ENCODE results near the gene FHIT. TPM values are rescaled to one million over a fixed set of nuclear protein-coding genes. Genes with fewer than 3 reads are reported as not detected.

FHIT gene
- total RNA-seq, 1 donor, result 16.9 TPM

- no peaks in the 10 kb centered on the region for H3K27me3 ChIP-seq (ENCODE audit: insufficient read depth, low read length)
- no peaks in the 10 kb centered on the region for H3K9me3 ChIP-seq (ENCODE audit: low read depth, low read length)
- H3K4me1 ChIP-seq (ENCODE audit: insufficient read depth, low read length), result peaks cover 28% of the 10 kb centered on the region
These were observed 1240.0 kb downstream of the FHIT start for GRCh38 chr3:60011218-60011617.

GRCh38 chr3:60010781-60011180 lies 1240.5 kb downstream of the FHIT start:
- no peaks in the 10 kb centered on the region for H3K9me3 ChIP-seq (ENCODE audit: low read depth, low read length)
- peaks cover 28% of the 10 kb centered on the region for H3K4me1 ChIP-seq (ENCODE audit: insufficient read depth, low read length)
- no peaks in the 10 kb centered on the region for H3K27me3 ChIP-seq (ENCODE audit: insufficient read depth, low read length)

More at GRCh38 chr3:60011218-60011617, 1240.0 kb downstream of the FHIT start:
- H3K4me3 ChIP-seq (ENCODE audit: low read length), result no peak overlapping the region

DNA sequence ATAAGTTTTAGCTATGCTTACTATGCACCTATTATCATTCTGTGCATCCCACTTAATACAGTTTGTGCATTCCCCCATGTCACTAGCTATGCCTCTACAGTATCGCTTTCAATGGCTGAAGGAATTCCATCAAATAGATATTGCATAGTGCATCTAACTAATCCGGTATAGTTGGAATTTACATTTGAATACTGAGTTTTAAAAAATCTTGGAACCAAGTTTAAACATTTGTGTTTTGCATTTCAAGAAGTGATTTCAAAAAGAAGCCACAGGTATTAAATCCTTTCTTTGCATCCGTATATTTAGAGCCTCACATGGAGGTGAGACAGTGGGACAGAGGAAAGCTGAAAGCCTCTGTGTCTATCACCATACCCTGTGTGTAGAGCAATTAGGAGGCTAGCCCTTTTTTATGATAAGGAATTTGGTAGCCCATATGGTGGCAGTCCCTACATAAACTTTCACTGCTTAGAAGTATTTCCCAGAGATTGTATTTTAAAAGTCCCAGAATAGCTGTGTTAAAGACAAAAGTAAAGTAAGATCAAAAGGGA lies 1241.2 kb downstream of the FHIT start:
- H3K4me1 ChIP-seq (ENCODE audit: insufficient read depth, low read length), result peaks cover 28% of the 10 kb centered on the region
- H3K27me3 ChIP-seq (ENCODE audit: insufficient read depth, low read length), result no peaks in the 10 kb centered on the region
- no peaks in the 10 kb centered on the region for H3K9me3 ChIP-seq (ENCODE audit: low read depth, low read length)
- H3K4me3 ChIP-seq (ENCODE audit: low read length), result no peak overlapping the region

More at GRCh38 chr3:60010781-60011180, 1240.5 kb downstream of the FHIT start:
- no peak overlapping the region for H3K4me3 ChIP-seq (ENCODE audit: low read length)

DNA sequence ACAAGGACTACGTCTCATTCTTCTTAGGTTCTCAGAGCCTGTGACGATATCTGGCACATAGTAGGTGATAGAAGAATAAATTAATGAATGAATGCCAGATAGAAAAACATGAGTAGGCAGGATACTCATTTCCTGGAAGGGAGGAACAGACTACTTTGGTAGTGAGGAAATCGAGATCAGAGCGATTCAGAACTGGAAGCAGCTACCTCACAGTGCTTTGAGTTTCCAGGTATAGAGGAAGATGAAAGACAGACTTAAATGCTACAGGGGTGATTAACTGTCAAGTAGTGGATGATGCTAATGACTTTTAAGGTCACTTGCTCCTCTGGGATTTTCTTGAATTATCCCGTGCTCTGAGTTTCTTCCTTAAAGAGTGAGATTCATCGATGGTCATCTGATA lies 1249.9 kb downstream of the FHIT start:
- Histone ChIP-seq H3K27me3 (ENCODE audit: insufficient read depth, low read length) (no peaks in the 10 kb centered on the region), H3K4me3 (ENCODE audit: low read length) (no peak overlapping the region), H3K4me1 (ENCODE audit: insufficient read depth, low read length) (no peaks in the 10 kb centered on the region), H3K9me3 (ENCODE audit: low read depth, low read length) (no peaks in the 10 kb centered on the region)

DNA sequence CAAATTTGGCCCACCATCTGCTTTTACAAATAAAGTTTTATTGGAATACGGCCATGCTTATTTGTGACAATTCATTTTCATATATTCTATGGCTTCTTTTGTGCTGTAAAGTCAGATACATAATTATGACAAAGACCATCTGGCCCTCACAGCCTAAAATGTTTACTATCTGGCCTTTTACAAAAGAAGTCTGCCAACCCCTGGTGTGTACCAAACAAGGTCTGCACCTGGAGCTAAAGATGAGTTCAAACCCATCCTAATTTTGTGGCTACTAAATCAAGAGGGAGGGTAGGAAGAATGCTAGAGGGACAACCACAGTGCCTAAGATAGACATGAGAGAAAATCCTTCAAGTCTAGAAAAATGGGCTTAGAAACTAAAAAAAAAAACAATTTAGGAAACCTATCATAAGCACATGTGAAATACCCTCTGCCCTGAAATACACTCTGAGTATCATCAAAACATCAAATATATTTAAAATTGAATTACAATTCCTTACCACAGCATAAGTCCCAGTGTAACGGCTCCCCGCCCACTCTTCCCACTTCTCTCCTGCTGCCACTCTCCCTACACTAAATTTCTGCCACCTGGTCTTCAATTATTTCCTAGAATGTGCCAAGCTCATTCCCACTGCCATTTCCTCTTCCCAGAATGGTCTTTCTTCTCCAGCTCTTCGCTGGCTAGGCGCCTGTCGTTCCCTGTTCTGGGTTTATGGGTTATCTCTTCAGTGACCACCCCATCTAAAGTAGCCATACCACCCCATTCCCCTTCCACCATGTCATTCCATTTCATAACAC lies 1250.7 kb downstream of the FHIT start:
- Histone ChIP-seq H3K9me3 (ENCODE audit: low read depth, low read length) (no peaks in the 10 kb centered on the region), H3K4me1 (ENCODE audit: insufficient read depth, low read length) (no peaks in the 10 kb centered on the region), H3K27me3 (ENCODE audit: insufficient read depth, low read length) (no peaks in the 10 kb centered on the region), H3K4me3 (ENCODE audit: low read length) (no peak overlapping the region)

DNA sequence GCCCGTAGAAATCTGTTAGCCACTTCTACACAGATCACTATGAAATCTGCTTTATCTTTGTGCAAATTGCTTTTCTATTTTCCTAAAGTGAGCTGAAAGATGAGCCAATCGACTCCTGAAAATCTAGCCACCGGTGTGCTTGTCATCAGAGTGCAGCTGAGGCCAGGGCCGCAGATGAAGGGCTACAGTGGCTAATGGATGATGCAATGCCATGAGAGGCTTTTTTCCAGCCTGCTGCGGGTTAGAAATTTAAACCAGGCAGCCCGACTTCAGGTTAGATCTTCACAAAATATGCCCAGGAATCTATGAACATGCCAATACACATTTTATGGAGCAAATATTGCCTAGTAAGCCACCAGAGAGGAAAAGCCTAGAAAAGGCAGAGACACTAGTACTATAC lies 1253.2 kb downstream of the FHIT start:
- Histone ChIP-seq H3K9me3 (ENCODE audit: low read depth, low read length) (no peaks in the 10 kb centered on the region), H3K4me1 (ENCODE audit: insufficient read depth, low read length) (no peaks in the 10 kb centered on the region), H3K27me3 (ENCODE audit: insufficient read depth, low read length) (no peaks in the 10 kb centered on the region), H3K4me3 (ENCODE audit: low read length) (no peak overlapping the region)

- Histone ChIP-seq H3K27me3 (ENCODE audit: insufficient read depth, low read length) (no peaks in the 10 kb centered on the region), H3K9me3 (ENCODE audit: low read depth, low read length) (no peaks in the 10 kb centered on the region), H3K4me1 (ENCODE audit: insufficient read depth, low read length) (no peaks in the 10 kb centered on the region), H3K4me3 (ENCODE audit: low read length) (no peak overlapping the region)
These were observed 1253.7 kb downstream of the FHIT start for GRCh38 chr3:59997583-59997982.

GRCh38 chr3:59996056-59996455 lies 1255.2 kb downstream of the FHIT start:
- H3K9me3 ChIP-seq (ENCODE audit: low read depth, low read length), result no peaks in the 10 kb centered on the region
- no peaks in the 10 kb centered on the region for H3K4me1 ChIP-seq (ENCODE audit: insufficient read depth, low read length)
- no peaks in the 10 kb centered on the region for H3K27me3 ChIP-seq (ENCODE audit: insufficient read depth, low read length)
- no peak overlapping the region for H3K4me3 ChIP-seq (ENCODE audit: low read length)

DNA sequence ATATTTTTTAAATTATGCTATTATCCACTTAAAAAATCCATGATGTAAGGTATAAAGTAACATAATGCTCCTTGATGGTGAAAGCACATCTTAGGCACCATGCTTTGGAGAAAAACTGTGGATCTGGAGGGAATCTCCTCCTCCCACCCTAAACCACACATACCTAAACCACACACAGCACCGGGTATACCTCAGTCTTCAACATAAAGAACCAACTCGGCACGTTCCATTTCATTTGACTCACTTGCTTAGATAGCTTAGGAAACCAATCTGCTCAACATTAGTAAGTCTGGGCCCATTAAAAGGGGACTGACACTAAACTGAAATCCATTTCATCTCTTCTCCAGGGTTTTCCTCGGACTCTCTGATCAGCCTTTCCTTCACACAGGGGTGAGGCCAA lies 1255.7 kb downstream of the FHIT start:
- Histone ChIP-seq H3K4me1 (ENCODE audit: insufficient read depth, low read length) (no peaks in the 10 kb centered on the region), H3K9me3 (ENCODE audit: low read depth, low read length) (no peaks in the 10 kb centered on the region), H3K4me3 (ENCODE audit: low read length) (no peak overlapping the region), H3K27me3 (ENCODE audit: insufficient read depth, low read length) (no peaks in the 10 kb centered on the region)

DNA sequence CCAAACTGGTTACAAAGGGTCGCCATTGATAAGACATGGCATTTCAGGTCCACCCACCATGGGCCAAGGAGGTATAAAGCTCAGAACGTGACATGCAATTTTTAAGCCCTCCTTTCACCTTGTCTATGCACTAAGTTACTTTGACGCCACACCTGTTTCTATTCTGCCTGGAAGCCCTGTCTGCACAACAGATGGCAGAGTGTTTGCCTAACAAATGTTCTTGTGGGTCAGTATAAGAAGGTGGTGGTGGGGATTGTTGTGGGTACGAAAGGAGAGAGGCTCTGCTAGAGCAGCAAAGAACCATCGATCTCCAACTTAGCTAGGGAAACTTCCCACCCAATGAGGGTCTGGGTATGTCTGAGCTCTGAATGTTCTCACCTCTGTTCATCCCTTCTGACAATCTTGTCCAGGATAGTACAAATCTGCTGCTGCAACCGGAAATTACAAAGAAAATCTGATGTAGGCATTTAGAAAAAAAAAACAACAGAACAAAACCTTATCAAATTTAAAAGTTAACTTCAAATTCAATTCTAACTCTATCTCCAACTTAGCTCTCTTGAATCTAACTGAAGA lies 1256.4 kb downstream of the FHIT start:
- Histone ChIP-seq H3K27me3 (ENCODE audit: insufficient read depth, low read length) (no peaks in the 10 kb centered on the region), H3K9me3 (ENCODE audit: low read depth, low read length) (no peaks in the 10 kb centered on the region), H3K4me1 (ENCODE audit: insufficient read depth, low read length) (no peaks in the 10 kb centered on the region), H3K4me3 (ENCODE audit: low read length) (no peak overlapping the region)

DNA sequence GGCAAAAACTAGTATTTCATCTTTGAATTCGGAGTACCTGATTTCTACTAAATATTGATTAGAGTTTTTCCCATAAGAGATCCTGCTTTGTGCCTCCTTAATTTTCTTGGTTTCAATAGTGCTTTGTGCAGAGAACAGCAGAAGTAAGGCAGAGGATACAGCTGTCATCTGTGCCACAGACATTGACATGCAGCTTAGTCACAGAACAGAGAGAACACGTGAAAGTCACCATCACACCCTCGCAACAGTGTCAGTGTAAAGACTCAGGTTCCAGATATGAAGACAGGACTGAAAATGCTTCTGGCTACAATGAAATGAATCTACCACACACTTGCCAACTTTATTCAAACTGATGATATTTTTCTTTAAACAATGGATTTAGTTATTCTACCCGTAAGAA lies 1258.7 kb downstream of the FHIT start:
- no peaks in the 10 kb centered on the region for H3K27me3 ChIP-seq (ENCODE audit: insufficient read depth, low read length)
- H3K4me3 ChIP-seq (ENCODE audit: low read length), result no peak overlapping the region
- no peaks in the 10 kb centered on the region for H3K9me3 ChIP-seq (ENCODE audit: low read depth, low read length)
- H3K4me1 ChIP-seq (ENCODE audit: insufficient read depth, low read length), result no peaks in the 10 kb centered on the region

DNA sequence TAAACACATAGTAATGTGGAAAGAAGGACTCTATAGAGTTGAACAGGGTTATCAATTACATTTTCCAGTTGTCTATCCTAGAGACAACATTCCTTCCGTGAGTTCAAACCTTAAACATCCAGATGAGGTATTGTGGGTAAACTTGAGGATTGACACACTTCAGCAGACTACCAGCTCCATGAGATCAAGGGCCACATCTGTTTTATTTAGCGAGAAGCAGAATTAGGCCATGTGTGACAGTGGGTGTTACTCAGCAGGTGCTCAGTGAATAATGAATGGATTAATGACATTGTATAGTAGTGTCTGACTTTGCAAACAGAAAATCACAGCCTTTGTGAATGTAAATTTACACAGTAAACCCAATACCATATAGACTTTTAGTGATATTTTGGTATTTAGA lies 1260.3 kb downstream of the FHIT start:
- H3K9me3 ChIP-seq (ENCODE audit: low read depth, low read length), result no peaks in the 10 kb centered on the region
- peaks cover 4% of the 10 kb centered on the region for H3K4me1 ChIP-seq (ENCODE audit: insufficient read depth, low read length)
- H3K4me3 ChIP-seq (ENCODE audit: low read length), result no peak overlapping the region
- no peaks in the 10 kb centered on the region for H3K27me3 ChIP-seq (ENCODE audit: insufficient read depth, low read length)

DNA sequence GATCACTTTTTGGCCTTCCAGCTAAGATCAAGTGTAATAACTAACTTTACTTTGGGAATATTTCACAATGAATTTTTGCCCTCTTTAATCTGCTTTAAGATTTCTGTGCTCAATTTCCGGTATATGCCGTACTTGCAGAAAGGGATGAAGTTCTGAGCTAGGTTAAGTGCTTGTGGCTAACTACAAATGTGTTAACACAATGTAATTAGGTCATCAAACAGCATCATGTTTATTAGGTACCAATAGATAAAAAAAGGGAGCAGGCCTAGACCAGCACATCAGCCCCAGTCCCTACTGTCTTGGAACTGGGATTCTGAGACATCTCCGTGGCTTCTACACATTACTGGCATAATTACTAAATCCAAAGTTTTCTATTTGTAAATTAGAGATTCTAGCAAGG lies 1268.7 kb downstream of the FHIT start:
- Histone ChIP-seq H3K27me3 (ENCODE audit: insufficient read depth, low read length) (no peaks in the 10 kb centered on the region), H3K9me3 (ENCODE audit: low read depth, low read length) (no peaks in the 10 kb centered on the region), H3K4me1 (ENCODE audit: insufficient read depth, low read length) (peaks cover 8% of the 10 kb centered on the region), H3K4me3 (ENCODE audit: low read length) (no peak overlapping the region)

DNA sequence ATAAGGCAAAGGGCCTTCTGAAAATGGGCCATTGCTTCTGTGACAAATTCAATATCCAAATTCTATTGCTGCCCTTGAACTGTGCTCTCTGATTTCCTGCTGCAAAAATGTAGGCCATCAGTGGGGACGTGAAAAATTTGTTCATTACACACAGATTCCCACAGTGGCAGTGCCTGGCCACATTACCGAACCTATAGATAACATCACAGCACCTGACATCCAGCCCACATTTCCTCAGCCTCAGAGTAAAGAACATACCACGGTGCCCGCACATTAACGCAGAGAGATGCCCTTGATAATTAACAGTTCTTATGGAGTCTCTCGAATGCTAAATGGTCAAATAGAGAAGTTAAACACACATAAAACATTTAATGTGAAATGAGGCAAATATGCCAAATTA lies 1269.9 kb downstream of the FHIT start:
- no peaks in the 10 kb centered on the region for H3K9me3 ChIP-seq (ENCODE audit: low read depth, low read length)
- H3K27me3 ChIP-seq (ENCODE audit: insufficient read depth, low read length), result no peaks in the 10 kb centered on the region
- H3K4me3 ChIP-seq (ENCODE audit: low read length), result no peak overlapping the region
- H3K4me1 ChIP-seq (ENCODE audit: insufficient read depth, low read length), result peaks cover 8% of the 10 kb centered on the region

GRCh38 chr3:59980576-59980975 lies 1270.7 kb downstream of the FHIT start:
- Histone ChIP-seq H3K4me3 (ENCODE audit: low read length) (no peak overlapping the region), H3K27me3 (ENCODE audit: insufficient read depth, low read length) (no peaks in the 10 kb centered on the region), H3K4me1 (ENCODE audit: insufficient read depth, low read length) (peaks cover under 1% of the 10 kb centered on the region), H3K9me3 (ENCODE audit: low read depth, low read length) (no peaks in the 10 kb centered on the region)

GRCh38 chr3:59979542-59979941 lies 1271.7 kb downstream of the FHIT start:
- Histone ChIP-seq H3K4me1 (ENCODE audit: insufficient read depth, low read length) (no peaks in the 10 kb centered on the region), H3K9me3 (ENCODE audit: low read depth, low read length) (no peaks in the 10 kb centered on the region), H3K27me3 (ENCODE audit: insufficient read depth, low read length) (no peaks in the 10 kb centered on the region), H3K4me3 (ENCODE audit: low read length) (no peak overlapping the region)

All from mononuclear cell (primary cell).